ENCODE measurements around the gene CCR9. TPM values are rescaled to one million over a fixed set of nuclear protein-coding genes. Genes with fewer than 3 reads are reported as not detected.

Gene CCR9
- total and polyA plus RNA-seq, 10 of the 15 experiments (the other 5 are each of a cell fraction or from before 2014, with no cell fraction given) = 0.05 to 3.9 (median 2.4) TPM

DNA sequence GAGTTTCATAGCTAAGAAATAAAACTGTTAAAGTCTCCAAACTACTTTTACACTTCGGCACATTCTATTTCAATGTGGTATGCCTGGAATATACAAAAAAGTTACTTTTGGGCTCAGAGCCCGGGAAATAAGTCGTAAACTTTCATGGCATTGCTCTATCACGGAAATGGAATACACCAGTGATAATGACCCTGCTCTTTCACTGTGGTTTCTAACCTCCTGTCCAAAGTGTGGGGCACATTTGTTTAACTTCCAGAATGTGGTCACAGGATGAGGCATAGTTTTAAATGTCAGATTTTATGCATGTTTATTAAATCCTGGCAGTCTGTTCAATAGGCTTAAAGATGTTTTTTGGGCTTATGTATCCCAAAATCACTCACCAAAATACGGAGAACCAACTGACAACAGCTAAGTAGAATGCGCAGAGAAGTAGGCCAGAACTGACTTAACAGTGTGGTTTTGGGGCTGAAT, 62.0 kb downstream of the CCR9 start:
- ChIA-PET POLR2A (no interaction called here), CTCF (interaction anchor here (1.0 to 2.4 kb wide), 2 partner anchors 129 to 131 kb away, joined by 5 to 11 read pairs; no protein-coding TSS in a partner anchor), SMC1A (ENCODE audit: uncharacterized antibody, unreplicated experiment) (interaction anchor here (1.0 to 2.2 kb wide), 3 partner anchors 20 to 129 kb away, joined by 3 to 8 read pairs (median 4); no protein-coding TSS in a partner anchor), RAD21 (ENCODE audit: unreplicated experiment) (interaction anchor here (1.4 kb wide), 1 partner anchor 128 kb away, joined by 4 read pairs; no protein-coding TSS in a partner anchor)
- TF ChIP-seq SREBF2 (IDR thresholded peaks at IDR 0.05; ENCODE audit: low read length) = no peak
- TF ChIP-seq KLF5 (IDR thresholded peaks at IDR 0.05; ENCODE audit: partially characterized antibody) = no peak
- TF ChIP-seq TBL1XR1 (IDR thresholded peaks at IDR 0.05; ENCODE audit: low read depth, low read length) = no peak
- no peak for TF ChIP-seq MAX (IDR thresholded peaks at IDR 0.05; ENCODE audit: low read depth, low read length)
- TF ChIP-seq MTA2 (IDR thresholded peaks at IDR 0.05; ENCODE audit: low read depth) = no peak
- no peak for TF ChIP-seq NFYB (IDR thresholded peaks at IDR 0.05; ENCODE audit: insufficient read depth, low read depth, low read length)
- no peak for TF ChIP-seq TCF7 (IDR thresholded peaks at IDR 0.05; ENCODE audit: borderline replicate concordance)
- TF ChIP-seq, protein P1, sequence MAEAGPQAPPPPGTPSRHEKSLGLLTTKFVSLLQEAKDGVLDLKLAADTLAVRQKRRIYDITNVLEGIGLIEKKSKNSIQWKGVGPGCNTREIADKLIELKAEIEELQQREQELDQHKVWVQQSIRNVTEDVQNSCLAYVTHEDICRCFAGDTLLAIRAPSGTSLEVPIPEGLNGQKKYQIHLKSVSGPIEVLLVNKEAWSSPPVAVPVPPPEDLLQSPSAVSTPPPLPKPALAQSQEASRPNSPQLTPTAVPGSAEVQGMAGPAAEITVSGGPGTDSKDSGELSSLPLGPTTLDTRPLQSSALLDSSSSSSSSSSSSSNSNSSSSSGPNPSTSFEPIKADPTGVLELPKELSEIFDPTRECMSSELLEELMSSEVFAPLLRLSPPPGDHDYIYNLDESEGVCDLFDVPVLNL (IDR thresholded peaks at IDR 0.05; ENCODE audit: low read depth, low read length) = no peak
- Histone ChIP-seq H3K4me2 (ENCODE audit: control insufficient read depth, insufficient read depth) (no peak overlapping the region), H2AFZ (ENCODE audit: control insufficient read depth, low read depth, low read length) (no peak overlapping the region), H3K4me3 (no peak overlapping the region), H3K79me2 (ENCODE audit: control insufficient read depth, insufficient read depth, low read length) (no peaks in the 10 kb centered on the region), H3K9me3 (replicated peaks; ENCODE audit: control insufficient read depth, insufficient read depth, low read length) (no peaks in the 10 kb centered on the region), H3K27me3 (replicated peaks in 1 of 2; ENCODE audit: control insufficient read depth in 2 of 2, insufficient read depth in 2 of 2, low read length in 1 of 2) (no peaks in the 10 kb centered on the region), H3K27ac (ENCODE audit: control insufficient read depth, insufficient read depth) (no peak overlapping the region), H3K36me3 (ENCODE audit: control insufficient read depth in 2 of 2, insufficient read depth in 2 of 2, low read length in 1 of 2) (peaks cover 11 to 37% of the 10 kb centered on the region in 2 experiments), H3K9ac (ENCODE audit: control insufficient read depth, insufficient read depth, low read length) (no peak overlapping the region), H3K4me1 (ENCODE audit: control insufficient read depth, insufficient read depth, low read length) (no peaks in the 10 kb centered on the region), H4K20me1 (ENCODE audit: control insufficient read depth, insufficient read depth) (no peaks in the 10 kb centered on the region)
- no peak for DNase-seq (ENCODE audit: low read depth, low spot score)
- no TSS peak for BruUV-seq (replicated peaks)
- ATAC-seq = no peak
- in situ Hi-C loops (cut with MboI) = loop anchor here (5.0 to 10.0 kb wide), 2 partner anchors 266 to 424 kb away; partner anchors contain the start of gene CCR5
- intact Hi-C loops (cut with micrococcal nuclease; ENCODE audit: unreplicated experiment) = no loop called here
- 97% methylated on average over 6 of the region's 6 CpGs for WGBS (ENCODE audit: insufficient coverage, insufficient replicate concordance, low lambda C conversion rate, missing lambda C conversion rate)
- FAIRE-seq = no peak
